Measurements from ENCODE around the gene ALG3.
A peak's percentile ranks its signal among the peaks of the same experiment; 100 is the strongest.

Gene ALG3

DNA sequence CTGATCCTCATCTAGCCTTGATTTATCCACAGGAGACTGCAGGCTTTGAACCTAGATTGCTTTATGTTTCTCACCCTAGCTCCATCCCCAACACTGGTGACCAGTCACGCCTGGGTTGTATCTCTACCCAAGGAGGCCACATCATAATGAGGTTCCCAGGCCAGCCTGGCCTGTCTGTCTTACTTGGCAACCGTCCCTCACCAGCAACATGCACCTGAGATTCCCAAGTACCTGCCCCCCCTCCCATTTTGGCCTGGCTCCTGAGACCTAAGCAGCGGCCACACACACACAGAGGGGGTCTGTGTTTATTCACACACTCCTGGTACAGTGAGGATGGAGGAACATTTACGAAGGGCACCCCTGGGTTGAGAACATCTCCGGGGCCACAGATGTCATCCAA is 10.2 kb upstream of the ALG3 start:
- H3K27me3 ChIP-seq (ENCODE audit: control insufficient read depth, insufficient read depth, low read length) = peaks cover 22% of the 10 kb centered on the region
- H3K4me3 ChIP-seq (ENCODE audit: low read length) = no peak overlapping the region
- H3K4me1 ChIP-seq (ENCODE audit: control insufficient read depth, insufficient read depth, low read length) = peaks cover 19% of the 10 kb centered on the region
- no peaks in the 10 kb centered on the region for H3K9me3 ChIP-seq (replicated peaks; ENCODE audit: low read length)
- H3K4me2 ChIP-seq (ENCODE audit: low read length) = no peak overlapping the region
- no peaks in the 10 kb centered on the region for H3K36me3 ChIP-seq (ENCODE audit: insufficient read depth, low read length)
- H3K9ac ChIP-seq (ENCODE audit: low read depth, low read length) = no peak overlapping the region

- H3K36me3 ChIP-seq (ENCODE audit: insufficient read depth, low read length) = no peaks in the 10 kb centered on the region
- no peak overlapping the region for H3K4me3 ChIP-seq (ENCODE audit: low read length)
- no peaks in the 10 kb centered on the region for H3K9me3 ChIP-seq (replicated peaks; ENCODE audit: low read length)
- no peak overlapping the region for H3K4me2 ChIP-seq (ENCODE audit: low read length)
- H3K4me1 ChIP-seq (ENCODE audit: control insufficient read depth, insufficient read depth, low read length) = peaks cover 19% of the 10 kb centered on the region
- H3K9ac ChIP-seq (ENCODE audit: low read depth, low read length) = no peak overlapping the region
- peaks cover 15% of the 10 kb centered on the region for H3K27me3 ChIP-seq (ENCODE audit: control insufficient read depth, insufficient read depth, low read length)
Measured at GRCh38 chr3:184257083-184257915, 8.5 kb upstream of the ALG3 start.

GRCh38 chr3:184255291-184256039 is 6.7 kb upstream of the ALG3 start:
- Histone ChIP-seq H3K4me3 (ENCODE audit: low read length) (no peak overlapping the region), H3K4me2 (ENCODE audit: low read length) (no peak overlapping the region), H3K36me3 (ENCODE audit: insufficient read depth, low read length) (no peaks in the 10 kb centered on the region), H3K27me3 (ENCODE audit: control insufficient read depth, insufficient read depth, low read length) (peaks cover 8% of the 10 kb centered on the region), H3K4me1 (ENCODE audit: control insufficient read depth, insufficient read depth, low read length) (peaks cover 6% of the 10 kb centered on the region), H3K9ac (ENCODE audit: low read depth, low read length) (no peak overlapping the region), H3K9me3 (replicated peaks; ENCODE audit: low read length) (no peaks in the 10 kb centered on the region)

DNA sequence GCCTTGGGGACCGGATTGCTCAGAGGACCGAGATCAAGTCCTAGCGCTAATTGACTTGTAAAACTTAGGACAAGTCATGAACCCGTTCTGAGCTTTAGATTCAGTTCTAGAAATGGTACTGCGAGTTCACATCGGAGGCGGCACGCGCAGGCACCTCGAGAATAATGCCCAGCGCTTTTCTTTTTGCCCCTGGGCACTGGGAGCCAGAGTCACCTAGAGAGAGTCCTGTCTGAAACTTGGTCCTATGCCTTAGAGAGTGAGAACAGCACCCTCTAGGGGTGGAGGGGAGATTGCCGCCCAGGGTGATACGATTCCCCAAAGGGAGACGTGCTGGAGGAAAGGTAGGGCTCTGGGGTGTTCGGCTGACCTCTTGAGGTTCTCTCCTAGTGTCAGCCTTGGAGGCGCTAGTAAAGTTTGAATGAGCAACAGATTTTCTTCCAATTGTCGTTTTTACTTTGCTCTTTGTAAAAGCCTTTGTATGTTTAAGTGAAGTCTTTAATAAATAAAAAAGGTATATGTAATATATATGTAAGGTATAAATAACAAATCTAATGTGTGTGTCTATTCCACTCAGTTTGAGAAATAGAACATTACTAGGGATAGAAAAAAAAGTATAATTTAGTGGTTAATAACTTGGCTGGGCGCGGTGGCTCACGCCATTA is 1.5 kb upstream of the ALG3 start:
- H3K9me3 ChIP-seq (replicated peaks; ENCODE audit: low read length) = no peaks in the 10 kb centered on the region
- H3K4me3 ChIP-seq (ENCODE audit: low read length) = peak overlapping the region; percentile 99
- H3K36me3 ChIP-seq (ENCODE audit: insufficient read depth, low read length) = peaks cover 4% of the 10 kb centered on the region
- no peaks in the 10 kb centered on the region for H3K27me3 ChIP-seq (ENCODE audit: control insufficient read depth, insufficient read depth, low read length)
- peak overlapping the region; percentile 80 for H3K9ac ChIP-seq (ENCODE audit: low read depth, low read length)
- H3K4me2 ChIP-seq (ENCODE audit: low read length) = peak overlapping the region; percentile 100
- H3K4me1 ChIP-seq (ENCODE audit: control insufficient read depth, insufficient read depth, low read length) = peaks cover 3% of the 10 kb centered on the region

DNA sequence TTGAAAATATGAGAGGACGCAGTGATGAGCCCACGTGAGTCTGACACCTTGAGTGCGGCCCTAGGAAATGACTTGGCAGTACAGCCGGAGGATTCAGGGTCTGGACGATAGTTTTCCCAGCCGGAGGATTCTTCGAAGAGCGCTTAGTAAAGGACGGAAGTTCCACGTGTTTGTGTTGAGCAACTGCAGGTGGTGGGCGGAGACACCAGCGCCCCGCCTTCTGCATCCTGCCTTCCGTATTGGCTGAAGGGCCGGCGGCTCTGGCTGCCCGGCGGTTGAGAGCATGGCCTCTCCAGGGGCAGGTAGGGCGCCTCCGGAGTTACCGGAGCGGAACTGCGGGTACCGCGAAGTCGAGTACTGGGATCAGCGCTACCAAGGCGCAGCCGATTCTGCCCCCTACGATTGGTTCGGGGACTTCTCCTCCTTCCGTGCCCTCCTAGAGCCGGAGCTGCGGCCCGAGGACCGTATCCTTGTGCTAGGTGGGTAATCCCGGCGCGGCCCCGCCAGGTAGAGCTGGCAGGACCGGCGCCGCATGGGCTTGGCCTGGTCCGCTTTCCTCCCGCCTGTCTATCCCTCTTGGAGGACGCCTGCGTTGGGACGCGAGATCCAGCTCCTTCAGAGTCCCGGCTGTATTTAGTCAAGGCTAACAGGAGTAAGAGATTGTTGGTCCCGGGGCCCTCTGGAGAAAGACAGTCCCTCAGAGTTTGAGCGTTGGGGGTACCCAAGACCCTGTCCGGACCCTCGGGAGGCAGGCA is 827 bp upstream of the ALG3 start, which contains the start of gene EEF1AKMT4:
Gene EEF1AKMT4 (plus strand): TSS at position 261 of the 755 bp plus-strand sequence. CDS start 23 bp downstream, at position 284.
- Histone ChIP-seq H3K4me2 (ENCODE audit: low read length) (peak within 1 kb of the TSS; percentile 100), H3K4me3 (ENCODE audit: low read length) (peak within 1 kb of the TSS; percentile 99), H3K9ac (ENCODE audit: low read depth, low read length) (peak within 1 kb of the TSS; percentile 96), H3K4me1 (ENCODE audit: control insufficient read depth, insufficient read depth, low read length) (peaks cover 3% of the 10 kb centered on the region), H3K27me3 (ENCODE audit: control insufficient read depth, insufficient read depth, low read length) (no peaks in the 10 kb centered on the region), H3K9me3 (replicated peaks; ENCODE audit: low read length) (no peaks in the 10 kb centered on the region), H3K36me3 (ENCODE audit: insufficient read depth, low read length) (peaks cover 10% of the 10 kb centered on the region)

DNA sequence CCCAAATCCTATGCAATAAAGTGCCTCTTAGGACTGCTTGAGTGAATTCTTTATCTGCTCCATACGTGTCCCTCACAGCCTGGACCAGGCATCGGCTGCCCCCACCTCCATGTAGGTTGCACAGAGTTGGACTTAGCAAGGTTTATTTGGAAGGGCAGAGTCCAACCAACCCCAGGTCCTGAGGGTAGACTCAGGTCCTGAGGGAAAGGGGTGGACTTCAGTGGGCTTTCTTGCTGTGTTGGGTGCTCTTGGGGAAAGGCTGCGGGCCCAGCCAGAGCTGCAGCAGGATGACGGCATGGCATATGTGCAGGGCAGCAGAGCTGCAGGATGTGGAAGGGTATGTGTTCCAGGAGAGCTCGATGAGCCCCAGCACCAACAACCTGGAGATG is 6.5 kb downstream of the ALG3 start:
- Histone ChIP-seq H3K27me3 (ENCODE audit: control insufficient read depth, insufficient read depth, low read length) (peaks cover 4% of the 10 kb centered on the region), H3K9ac (ENCODE audit: low read depth, low read length) (no peak overlapping the region), H3K4me2 (ENCODE audit: low read length) (no peak overlapping the region), H3K9me3 (replicated peaks; ENCODE audit: low read length) (no peaks in the 10 kb centered on the region), H3K4me1 (ENCODE audit: control insufficient read depth, insufficient read depth, low read length) (no peaks in the 10 kb centered on the region), H3K36me3 (ENCODE audit: insufficient read depth, low read length) (peaks cover 27% of the 10 kb centered on the region), H3K4me3 (ENCODE audit: low read length) (no peak overlapping the region)

DNA sequence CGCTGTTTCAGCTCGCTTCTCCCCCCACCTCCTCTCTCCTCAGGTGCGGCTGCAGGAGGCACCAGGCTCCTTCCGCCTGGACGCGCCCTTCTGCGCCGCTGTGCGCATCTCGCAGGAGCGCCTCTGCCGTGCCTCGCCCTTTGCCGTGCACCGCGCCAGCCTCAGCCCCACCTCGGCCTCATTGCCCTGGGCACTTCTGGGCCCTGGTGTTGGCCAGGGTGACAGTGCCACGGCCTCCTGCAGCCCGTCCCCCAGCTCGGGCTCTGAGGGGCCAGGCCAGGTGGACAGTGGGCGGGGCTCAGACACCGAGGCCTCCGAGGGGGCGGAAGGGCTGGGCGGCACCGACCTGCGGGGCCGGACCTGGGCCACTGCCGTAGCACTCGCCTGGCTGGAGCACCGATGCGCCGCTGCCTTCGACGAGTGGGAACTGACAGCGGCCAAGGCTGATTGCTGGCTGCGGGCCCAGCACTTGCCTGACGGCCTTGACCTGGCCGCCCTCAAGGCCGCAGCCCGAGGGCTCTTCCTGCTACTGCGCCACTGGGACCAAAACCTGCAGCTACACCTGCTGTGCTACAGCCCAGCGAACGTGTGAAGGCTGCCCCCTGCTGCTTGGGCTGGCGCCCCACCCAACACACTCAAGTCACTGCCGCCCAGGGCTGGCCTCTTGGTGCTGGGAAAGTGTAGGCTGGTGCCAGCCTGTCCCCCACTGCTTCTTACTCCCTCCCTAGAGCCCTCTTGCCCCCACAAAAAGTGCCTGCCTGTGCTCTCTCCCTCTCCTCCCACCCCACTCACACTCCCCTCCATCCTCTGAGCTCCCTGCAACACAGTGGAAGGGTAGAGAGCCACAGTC is 7.1 kb downstream of the ALG3 start:
- H3K4me3 ChIP-seq (ENCODE audit: low read length) = no peak overlapping the region

GRCh38 chr3:184241141-184241446 is 7.7 kb downstream of the ALG3 start:
- no peak overlapping the region for H3K9ac ChIP-seq (ENCODE audit: low read depth, low read length)
- H3K27me3 ChIP-seq (ENCODE audit: control insufficient read depth, insufficient read depth, low read length) = peaks cover 10% of the 10 kb centered on the region
- peaks cover 27% of the 10 kb centered on the region for H3K36me3 ChIP-seq (ENCODE audit: insufficient read depth, low read length)
- no peak overlapping the region for H3K4me2 ChIP-seq (ENCODE audit: low read length)
- no peaks in the 10 kb centered on the region for H3K4me1 ChIP-seq (ENCODE audit: control insufficient read depth, insufficient read depth, low read length)
- H3K9me3 ChIP-seq (replicated peaks; ENCODE audit: low read length) = no peaks in the 10 kb centered on the region
- no peak overlapping the region for H3K4me3 ChIP-seq (ENCODE audit: low read length)

More for the DNA sequence above, 7.1 kb downstream of the ALG3 start:
- Histone ChIP-seq H3K27me3 (ENCODE audit: control insufficient read depth, insufficient read depth, low read length) (peaks cover 4% of the 10 kb centered on the region), H3K9me3 (replicated peaks; ENCODE audit: low read length) (no peaks in the 10 kb centered on the region), H3K9ac (ENCODE audit: low read depth, low read length) (no peak overlapping the region), H3K36me3 (ENCODE audit: insufficient read depth, low read length) (peaks cover 27% of the 10 kb centered on the region), H3K4me2 (ENCODE audit: low read length) (no peak overlapping the region), H3K4me1 (ENCODE audit: control insufficient read depth, insufficient read depth, low read length) (no peaks in the 10 kb centered on the region)

DNA sequence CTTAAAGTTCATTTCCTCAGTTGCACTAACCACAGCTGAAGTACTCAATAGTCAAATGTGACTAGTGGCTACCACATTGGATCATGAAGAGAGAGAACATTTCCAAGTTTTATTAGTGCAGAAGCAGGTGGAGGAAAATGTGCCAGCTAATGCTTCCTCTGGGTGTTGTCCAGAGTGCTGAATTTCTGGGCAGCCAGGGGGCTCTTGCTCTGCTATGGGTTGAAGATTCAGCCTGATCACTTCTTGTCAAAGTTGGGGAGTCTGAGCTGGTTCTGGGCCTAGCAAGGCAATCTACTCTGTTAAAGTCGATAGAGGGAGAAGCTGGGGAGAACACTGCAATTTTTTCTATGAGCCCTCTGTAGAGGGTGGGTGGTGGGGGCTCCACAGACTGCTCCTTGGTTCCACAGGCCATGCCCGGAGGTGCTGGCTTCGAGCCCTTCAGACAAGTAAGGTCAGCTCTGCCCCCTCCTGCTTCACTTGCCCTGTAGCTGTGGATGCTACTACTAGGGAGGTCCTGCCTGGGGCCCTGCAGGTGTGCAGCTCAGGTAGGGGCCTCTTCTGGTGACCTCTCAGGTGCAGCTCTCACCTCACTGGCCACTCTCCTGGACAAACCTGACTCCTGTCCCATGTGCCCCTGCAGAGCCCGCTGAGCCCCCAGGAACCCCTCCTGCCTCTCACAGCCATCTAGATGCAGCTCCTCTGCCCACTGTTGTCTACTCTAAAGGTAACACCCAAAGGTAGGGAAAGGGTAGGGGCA is 8.2 kb downstream of the ALG3 start:
- no peaks in the 10 kb centered on the region for H3K4me1 ChIP-seq (ENCODE audit: control insufficient read depth, insufficient read depth, low read length)
- H3K4me3 ChIP-seq (ENCODE audit: low read length) = no peak overlapping the region
- no peak overlapping the region for H3K9ac ChIP-seq (ENCODE audit: low read depth, low read length)
- no peaks in the 10 kb centered on the region for H3K9me3 ChIP-seq (replicated peaks; ENCODE audit: low read length)
- peaks cover 26% of the 10 kb centered on the region for H3K36me3 ChIP-seq (ENCODE audit: insufficient read depth, low read length)
- peaks cover 14% of the 10 kb centered on the region for H3K27me3 ChIP-seq (ENCODE audit: control insufficient read depth, insufficient read depth, low read length)
- H3K4me2 ChIP-seq (ENCODE audit: low read length) = no peak overlapping the region

DNA sequence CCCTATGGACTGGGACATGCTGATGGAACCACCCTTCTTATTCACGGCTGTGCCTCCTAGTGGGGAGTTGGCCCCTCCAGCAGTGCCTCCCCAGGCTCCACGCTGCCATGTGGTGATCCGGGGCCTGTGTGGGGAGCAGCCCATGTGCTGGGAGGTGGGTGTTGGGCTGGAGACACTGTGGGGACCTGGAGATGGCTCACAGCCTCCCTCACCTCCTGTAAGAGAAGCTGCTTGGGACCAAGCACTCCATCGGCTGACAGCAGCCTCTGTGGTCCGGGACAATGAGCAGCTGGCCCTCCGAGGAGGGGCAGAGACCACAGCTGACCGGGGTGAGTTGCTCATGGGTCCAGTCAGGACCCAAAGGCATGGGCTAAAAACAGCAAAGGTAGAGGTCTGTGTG is 9.1 kb downstream of the ALG3 start:
- no peak overlapping the region for H3K4me2 ChIP-seq (ENCODE audit: low read length)
- no peak overlapping the region for H3K9ac ChIP-seq (ENCODE audit: low read depth, low read length)
- H3K36me3 ChIP-seq (ENCODE audit: insufficient read depth, low read length) = peaks cover 19% of the 10 kb centered on the region
- H3K9me3 ChIP-seq (replicated peaks; ENCODE audit: low read length) = no peaks in the 10 kb centered on the region
- no peak overlapping the region for H3K4me3 ChIP-seq (ENCODE audit: low read length)
- H3K4me1 ChIP-seq (ENCODE audit: control insufficient read depth, insufficient read depth, low read length) = no peaks in the 10 kb centered on the region
- H3K27me3 ChIP-seq (ENCODE audit: control insufficient read depth, insufficient read depth, low read length) = peaks cover 14% of the 10 kb centered on the region

Measured in skeletal muscle satellite cell (primary cell).